Smooth muscle cell of the brain vasculature (primary cell): ENCODE measurements around the gene AP2B1.

Experiments
- DNase-seq: peaks from one replicate; pipeline ENCODE4 v3.0.0-alpha.2; 2012; ENCODE audit warnings: low read depth, low spot score

AP2B1 gene

GRCh38 chr17:35769895-35770486, 182.9 kb downstream of the AP2B1 start:
- DNase-seq, result no peak

- no peak for DNase-seq
Measured at GRCh38 chr17:35773129-35773528, 186.0 kb downstream of the AP2B1 start.

- DNase-seq, result no peak
Measured at GRCh38 chr17:35773679-35774425, 186.7 kb downstream of the AP2B1 start.

- no peak for DNase-seq
Measured at GRCh38 chr17:35774499-35774898, 187.4 kb downstream of the AP2B1 start.

GRCh38 chr17:35775039-35775438, 187.9 kb downstream of the AP2B1 start:
- DNase-seq, result no peak

GRCh38 chr17:35775583-35775982, 188.5 kb downstream of the AP2B1 start:
- DNase-seq, result no peak
